Pulmonary artery endothelial cell (primary cell): Measurements from ENCODE around the gene SLC30A3. TPM values are rescaled to one million over a fixed set of nuclear protein-coding genes. Genes with fewer than 3 reads are reported as not detected.

Experiments used
- DNase-seq: peaks from one replicate; pipeline ENCODE4 v3.0.0-alpha.2; 2011; ENCODE audit warnings: low read depth, low spot score
- total RNA-seq: library from RNA; depleted of rRNA; stranded (reverse); fragments of >200 nt; gene quantifications from 2 replicates; pipeline ENCODE4 v1.2.3, GENCODE V29; 2014

Gene SLC30A3
- total RNA-seq, 1 donor from 2014 or later, result not detected

DNA sequence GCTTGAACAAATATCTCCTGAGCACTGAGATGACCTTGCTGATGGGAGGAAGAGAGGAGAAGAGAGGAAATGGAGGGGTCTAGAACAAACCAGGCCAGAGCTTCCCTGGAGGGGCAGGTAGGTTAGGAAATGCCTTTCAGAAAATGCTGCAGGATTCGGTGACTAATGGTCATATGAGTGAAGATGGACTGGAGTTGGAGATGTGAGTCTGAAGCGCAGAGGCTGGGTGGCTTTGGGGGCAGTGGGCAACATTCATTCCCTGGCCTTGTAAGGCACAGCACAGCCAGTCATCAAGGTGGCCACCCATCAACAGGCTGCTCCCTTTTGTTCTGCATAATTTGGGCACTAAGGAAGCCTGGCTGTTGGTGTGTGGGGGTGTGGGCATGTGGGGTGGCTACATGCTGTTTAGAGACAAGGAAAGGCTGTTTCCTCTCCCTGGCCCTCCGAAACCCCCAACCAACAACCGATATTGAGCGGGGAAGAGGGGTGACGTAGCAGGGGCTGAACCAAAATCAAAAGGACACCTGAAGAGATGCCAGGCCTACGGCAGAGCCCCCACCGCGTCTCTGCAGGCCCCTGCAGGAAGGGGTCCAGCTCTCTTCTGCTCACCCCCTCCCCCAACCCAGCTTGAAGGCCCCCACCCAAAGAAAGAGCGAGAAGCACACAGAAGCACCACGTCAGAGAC, 1.5 kb downstream of the SLC30A3 start:
- DNase-seq, result no peak

- DNase-seq, result no peak
Measured at GRCh38 chr2:27258051-27258450, 4.8 kb downstream of the SLC30A3 start.

DNA sequence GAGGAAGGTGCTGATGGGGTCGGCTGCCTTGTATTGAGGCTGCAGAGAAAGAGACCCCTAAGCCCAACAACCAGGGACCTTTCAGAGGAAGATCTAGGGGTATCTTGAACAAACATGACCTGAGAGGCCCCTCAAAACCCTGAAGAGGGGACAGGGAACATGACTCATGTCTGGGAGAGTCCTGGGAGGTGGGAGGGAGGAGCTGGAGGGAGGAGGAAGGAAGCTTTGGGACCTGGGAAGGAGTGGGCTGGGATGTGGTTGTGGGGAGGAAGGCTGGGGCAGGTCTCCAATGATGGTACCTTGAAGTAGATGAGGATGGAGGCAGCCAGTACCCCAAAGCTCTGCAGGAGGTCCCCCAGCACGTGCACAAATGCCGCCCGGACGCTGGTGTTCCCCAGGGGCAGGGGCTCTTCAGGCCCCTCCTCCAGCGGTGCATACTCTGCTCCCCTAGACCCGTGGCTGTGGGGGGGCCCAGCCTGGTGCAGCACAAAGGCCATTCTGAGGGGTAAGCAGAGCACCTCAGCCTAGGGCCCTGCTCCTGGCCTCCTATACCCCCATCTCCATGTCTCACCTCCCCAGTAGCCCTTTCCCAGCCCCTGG, 5.9 kb downstream of the SLC30A3 start:
- no peak for DNase-seq

- DNase-seq, result no peak
Measured at GRCh38 chr2:27255660-27256059, 7.2 kb downstream of the SLC30A3 start.

DNA sequence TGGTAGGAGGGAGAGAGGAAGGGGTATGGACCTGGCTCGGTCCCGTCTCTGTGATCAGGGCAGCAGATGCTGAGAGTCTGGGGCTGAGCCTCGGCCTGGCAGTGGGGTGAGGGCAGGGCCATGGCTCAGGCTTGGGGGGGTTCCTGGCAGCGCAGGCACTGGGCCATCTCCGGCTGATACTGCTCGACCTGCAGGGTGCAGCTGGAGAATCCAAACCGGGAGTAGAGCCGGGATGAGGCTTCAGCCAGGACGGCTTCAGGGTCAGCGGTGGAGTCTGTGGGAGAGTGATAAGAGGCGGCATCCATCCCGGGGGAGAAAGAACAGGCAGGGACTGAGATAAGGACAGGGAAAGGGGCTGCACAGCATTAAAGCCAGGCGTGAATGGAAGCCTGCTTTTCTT, 7.7 kb downstream of the SLC30A3 start:
- no peak for DNase-seq

GRCh38 chr2:27251766-27252165, 11.1 kb downstream of the SLC30A3 start:
- DNase-seq, result no peak

DNA sequence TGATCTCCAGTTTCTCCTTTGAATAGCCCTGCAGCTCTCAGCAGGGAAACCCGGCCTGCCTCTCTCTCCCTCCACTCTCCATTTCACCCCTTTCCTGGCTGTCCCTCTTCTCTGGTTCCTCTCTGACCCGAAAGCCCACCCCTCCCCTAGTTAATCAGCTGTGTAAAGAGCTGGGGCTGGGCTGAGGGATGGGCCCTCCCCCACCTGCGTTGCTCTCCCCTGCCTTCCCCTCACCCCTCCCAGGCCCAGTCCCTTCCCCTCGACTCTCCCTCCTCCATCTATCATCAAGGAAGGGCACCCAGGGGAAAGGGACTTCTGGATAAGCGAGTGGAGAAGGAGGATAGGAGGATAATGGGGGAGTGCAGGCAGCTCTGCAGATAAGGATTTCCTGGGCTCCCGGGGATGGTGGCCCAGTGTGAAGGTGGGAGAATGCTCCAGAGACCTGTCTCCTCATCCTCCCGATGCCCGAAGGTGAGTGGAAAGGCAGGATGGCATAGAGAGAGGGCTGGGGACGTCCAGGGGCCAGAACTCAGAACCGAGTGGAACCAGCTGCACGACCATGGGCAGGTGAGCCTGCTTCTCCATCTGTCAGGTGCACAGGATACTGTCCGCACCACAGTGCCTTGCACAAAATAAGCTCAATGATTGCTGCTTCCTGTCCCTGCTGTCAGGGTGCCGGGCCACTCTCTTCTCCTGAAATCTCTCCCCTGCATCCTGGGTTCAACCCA, 12.0 kb downstream of the SLC30A3 start:
- no peak for DNase-seq

DNA sequence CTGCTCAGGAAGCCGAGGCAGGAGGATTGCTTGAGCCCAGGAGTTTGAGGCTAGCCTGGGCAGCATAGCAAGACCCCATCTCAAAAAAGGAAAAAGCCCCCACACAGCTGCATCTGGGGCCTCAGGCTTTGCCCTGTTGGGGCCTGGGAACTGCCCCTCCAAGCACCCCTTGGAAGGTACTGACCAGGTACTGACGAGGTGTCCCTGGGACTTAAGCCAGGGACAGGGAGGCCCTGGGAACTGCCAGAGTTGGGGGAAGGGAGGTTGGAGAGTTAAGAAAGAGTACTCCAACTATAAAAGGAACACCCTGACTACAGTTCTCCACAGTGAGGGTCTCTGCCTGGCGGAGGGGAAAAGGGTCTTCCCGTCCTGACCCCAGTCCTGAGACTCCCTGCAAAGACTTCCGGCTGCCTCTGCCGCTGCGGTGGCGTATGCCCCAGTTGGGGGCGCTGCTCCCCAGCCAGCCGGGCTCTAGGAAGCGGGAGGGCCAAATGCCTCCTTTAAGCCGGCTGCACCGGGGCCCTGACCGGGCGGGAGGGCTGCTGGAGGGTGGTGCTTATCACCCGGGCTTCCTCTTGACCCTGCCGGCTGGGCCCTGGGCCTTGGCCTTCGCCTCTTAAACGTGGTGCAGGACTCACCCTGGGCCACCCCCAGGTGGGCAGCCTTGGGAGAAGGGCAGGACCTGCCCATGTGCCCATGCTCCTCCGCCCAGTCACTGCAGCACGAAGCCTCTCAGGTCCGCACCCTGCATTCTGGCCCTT, 12.8 kb downstream of the SLC30A3 start:
- no peak for DNase-seq

GRCh38 chr2:27249159-27249890, 13.5 kb downstream of the SLC30A3 start:
- no peak for DNase-seq

GRCh38 chr2:27247893-27248292, 15.0 kb downstream of the SLC30A3 start:
- DNase-seq, result no peak

GRCh38 chr2:27245626-27246025, 17.2 kb downstream of the SLC30A3 start:
- DNase-seq, result no peak

DNA sequence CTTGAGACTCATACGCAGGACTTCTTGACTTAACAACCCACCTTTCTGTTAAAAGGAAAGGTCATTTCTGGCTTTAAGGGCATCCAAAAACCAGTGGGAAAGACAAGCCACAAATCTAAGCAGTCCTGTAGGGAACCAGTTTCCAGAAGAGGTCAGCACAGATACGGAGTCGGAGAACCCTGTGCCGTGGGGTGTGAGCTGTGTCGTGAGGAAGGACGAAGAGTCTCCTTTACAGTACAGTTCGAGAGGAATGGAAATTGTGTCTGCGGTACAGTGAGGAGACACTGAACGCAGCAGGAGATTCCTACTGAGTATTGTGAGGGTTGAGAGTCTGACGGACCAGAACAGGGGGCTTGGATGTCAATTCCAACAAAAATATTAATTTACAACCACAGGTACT, 17.7 kb downstream of the SLC30A3 start:
- no peak for DNase-seq

DNA sequence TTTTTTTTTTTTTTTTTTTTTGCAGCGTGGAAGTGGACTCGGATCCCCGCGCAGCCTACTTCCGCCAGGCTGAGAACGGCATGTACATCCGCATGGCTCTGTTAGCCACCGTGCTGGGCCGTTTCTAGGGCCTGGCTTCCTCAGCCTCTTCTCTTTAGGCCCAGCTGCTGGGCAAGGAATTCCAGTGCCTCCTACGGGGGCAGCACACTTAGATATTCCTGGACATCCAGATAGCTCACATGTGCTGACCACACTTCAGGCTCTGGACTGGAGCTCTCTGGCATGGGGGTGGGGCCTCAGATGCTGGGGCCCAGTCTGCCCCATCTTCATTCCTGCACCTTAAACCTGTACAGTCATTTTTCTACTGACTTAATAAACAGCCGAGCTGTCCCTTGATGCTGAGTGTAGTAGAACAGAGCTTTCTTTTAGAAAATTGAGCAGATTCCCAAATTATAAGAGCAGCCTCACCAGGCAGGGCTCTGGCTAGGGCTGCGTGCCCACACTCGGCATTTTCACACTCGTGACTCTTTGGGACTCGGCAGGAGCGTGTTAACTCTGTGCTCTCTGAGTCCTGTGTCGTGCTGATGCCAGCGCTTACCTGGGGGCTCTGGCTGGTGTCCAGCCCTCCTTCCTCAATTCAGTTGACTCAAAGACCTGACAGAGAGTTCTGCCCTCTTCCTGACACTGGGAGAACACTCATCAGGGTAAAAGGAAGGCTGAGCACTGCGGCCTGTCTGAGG, 19.3 kb downstream of the SLC30A3 start:
- no peak for DNase-seq

DNA sequence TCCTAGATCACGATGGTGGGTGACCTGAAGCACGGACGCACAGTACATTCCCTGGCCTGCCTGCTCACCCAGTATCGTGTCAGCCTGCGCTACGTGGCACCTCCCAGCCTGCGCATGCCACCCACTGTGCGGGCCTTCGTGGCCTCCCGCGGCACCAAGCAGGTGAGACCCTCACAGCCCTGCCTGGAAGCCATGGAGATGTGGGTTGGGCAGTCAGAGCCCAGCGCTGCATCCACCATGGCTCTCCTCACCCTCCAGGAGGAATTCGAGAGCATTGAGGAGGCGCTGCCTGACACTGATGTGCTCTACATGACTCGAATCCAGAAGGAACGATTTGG, 20.3 kb downstream of the SLC30A3 start:
- DNase-seq, result no peak

GRCh38 chr2:27241761-27242613, 20.9 kb downstream of the SLC30A3 start:
- no peak for DNase-seq

GRCh38 chr2:27240406-27240805, 22.4 kb downstream of the SLC30A3 start:
- DNase-seq, result no peak

DNA sequence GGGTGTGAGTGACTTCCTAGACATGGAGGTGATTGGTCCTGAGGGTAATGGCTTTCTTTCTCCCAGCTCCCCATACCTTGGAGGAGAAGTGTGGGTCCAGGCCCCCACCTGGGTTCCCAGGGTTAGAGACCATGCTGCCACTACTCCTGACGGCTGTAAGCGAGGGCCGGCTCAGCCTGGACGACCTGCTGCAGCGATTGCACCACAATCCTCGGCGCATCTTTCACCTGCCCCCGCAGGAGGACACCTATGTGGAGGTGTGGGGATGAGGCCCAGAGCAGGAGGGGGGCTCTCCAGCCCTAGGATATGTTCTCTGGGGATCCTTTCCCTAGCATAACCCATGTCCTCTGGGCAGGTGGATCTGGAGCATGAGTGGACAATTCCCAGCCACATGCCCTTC, 23.9 kb downstream of the SLC30A3 start:
- no peak for DNase-seq

GRCh38 chr2:27237341-27237945, 25.4 kb downstream of the SLC30A3 start:
- no peak for DNase-seq

GRCh38 chr2:27236626-27237025, 26.2 kb downstream of the SLC30A3 start:
- no peak for DNase-seq
